WI38 (cell line): ENCODE results near the gene SETX.

ENCODE experiments used
- H3K4me3 ChIP-seq: 2 replicates; pipeline ENCODE4 v1.5.1; 2011; ENCODE audit warnings: low read depth, mild to moderate bottlenecking, control low read depth, low read length
- CTCF ChIP-seq: IDR thresholded peaks from 2 replicates; pipeline ENCODE4 v1.5.1; 2012; ENCODE audit warnings: low read depth, mild to moderate bottlenecking, control low read depth, low read length

SETX gene

GRCh38 chr9:132243156-132244074, 111.4 kb downstream of the SETX start:
- H3K4me3 ChIP-seq, result no peak overlapping the region
- TF ChIP-seq CTCF, result no peak

GRCh38 chr9:132242621-132243155, 112.1 kb downstream of the SETX start:
- peak overlapping the region; percentile 53; the same call in 1 of the 2 replicates for H3K4me3 ChIP-seq
- TF ChIP-seq CTCF, result no peak

- TF ChIP-seq CTCF, result no peak
- H3K4me3 ChIP-seq, result peak overlapping the region; percentile 53
Measured at GRCh38 chr9:132241840-132242620, 112.8 kb downstream of the SETX start.

- H3K4me3 ChIP-seq, result peak overlapping the region; percentile 53
Measured at GRCh38 chr9:132241483-132241839, 113.3 kb downstream of the SETX start.

GRCh38 chr9:132240841-132241482, 113.8 kb downstream of the SETX start:
- no peak for TF ChIP-seq CTCF
- peak overlapping the region; percentile 53 for H3K4me3 ChIP-seq

More at GRCh38 chr9:132241483-132241839, 113.3 kb downstream of the SETX start:
- TF ChIP-seq CTCF, result no peak

GRCh38 chr9:132239999-132240840, 114.6 kb downstream of the SETX start:
- TF ChIP-seq CTCF, result no peak
- H3K4me3 ChIP-seq, result no peak overlapping the region; the same call in 1 of the 2 replicates
